LoVo (cell line): ENCODE measurements around the gene CEMP1.

ENCODE experiments used
- DNase-seq: peaks from one replicate; pipeline ENCODE4 v3.0.0-alpha.2; 2016; ENCODE audit warnings: low spot score

CEMP1 gene

GRCh38 chr16:2518823-2519710 lies 12.1 kb downstream of the CEMP1 start:
- no peak for DNase-seq

- no peak for DNase-seq
Observed at GRCh38 chr16:2517954-2518605, 13.1 kb downstream of the CEMP1 start.

GRCh38 chr16:2516391-2517240 lies 14.6 kb downstream of the CEMP1 start:
- DNase-seq, result no peak

GRCh38 chr16:2515180-2515851 lies 15.9 kb downstream of the CEMP1 start:
- no peak for DNase-seq

DNA sequence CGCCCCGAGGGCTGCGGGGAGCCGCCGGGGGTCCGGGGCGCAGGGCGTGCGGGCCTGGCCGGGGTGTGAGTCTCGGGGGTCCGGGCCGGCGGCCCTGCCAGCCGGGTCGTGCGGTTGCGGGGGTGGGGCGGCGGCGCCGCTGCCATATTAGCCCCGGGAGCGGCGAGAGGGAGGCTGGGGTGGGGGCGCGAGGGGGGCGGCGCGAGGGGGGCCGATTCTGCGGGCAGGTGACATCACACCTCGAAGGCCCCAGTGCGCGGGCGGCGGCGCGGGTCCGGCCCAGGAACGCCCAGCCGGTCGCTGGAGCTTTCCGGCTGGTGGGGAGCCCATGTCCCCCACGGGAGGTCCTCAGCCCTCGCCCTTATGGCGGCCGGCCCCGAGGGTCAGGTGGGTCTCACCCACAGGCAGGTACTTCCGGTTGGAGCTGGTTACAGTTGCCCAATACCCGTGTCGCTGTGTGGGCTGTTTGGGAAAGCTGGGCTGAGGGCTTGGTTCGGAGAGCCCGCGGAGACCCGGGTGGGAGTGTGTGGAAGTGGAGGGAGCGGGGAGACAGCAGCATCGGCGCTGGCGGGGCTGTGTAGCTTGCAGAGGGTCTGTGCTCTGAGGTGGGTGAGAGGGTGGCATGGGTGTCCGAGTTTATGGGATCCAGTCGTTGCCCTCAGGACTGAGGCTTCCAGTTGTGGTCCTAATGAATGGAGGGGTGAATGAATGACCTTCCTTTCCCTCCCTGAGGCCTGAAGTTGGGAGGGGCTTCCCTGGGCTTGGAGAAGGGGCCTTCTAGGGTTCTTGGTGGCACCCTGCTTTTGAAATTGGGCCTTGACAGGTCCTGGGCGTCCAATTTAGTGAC lies 16.7 kb downstream of the CEMP1 start:
- no peak for DNase-seq

- DNase-seq, result peak; percentile 92
Observed at GRCh38 chr16:2513405-2514332, 17.5 kb downstream of the CEMP1 start, which contains the start of gene ATP6V0C. ATP6V0C (plus strand) TSS chr16:2513952; CDS start chr16:2514104, 152 bp downstream.

- DNase-seq, result no peak
Observed at GRCh38 chr16:2512735-2513404, 18.3 kb downstream of the CEMP1 start.

DNA sequence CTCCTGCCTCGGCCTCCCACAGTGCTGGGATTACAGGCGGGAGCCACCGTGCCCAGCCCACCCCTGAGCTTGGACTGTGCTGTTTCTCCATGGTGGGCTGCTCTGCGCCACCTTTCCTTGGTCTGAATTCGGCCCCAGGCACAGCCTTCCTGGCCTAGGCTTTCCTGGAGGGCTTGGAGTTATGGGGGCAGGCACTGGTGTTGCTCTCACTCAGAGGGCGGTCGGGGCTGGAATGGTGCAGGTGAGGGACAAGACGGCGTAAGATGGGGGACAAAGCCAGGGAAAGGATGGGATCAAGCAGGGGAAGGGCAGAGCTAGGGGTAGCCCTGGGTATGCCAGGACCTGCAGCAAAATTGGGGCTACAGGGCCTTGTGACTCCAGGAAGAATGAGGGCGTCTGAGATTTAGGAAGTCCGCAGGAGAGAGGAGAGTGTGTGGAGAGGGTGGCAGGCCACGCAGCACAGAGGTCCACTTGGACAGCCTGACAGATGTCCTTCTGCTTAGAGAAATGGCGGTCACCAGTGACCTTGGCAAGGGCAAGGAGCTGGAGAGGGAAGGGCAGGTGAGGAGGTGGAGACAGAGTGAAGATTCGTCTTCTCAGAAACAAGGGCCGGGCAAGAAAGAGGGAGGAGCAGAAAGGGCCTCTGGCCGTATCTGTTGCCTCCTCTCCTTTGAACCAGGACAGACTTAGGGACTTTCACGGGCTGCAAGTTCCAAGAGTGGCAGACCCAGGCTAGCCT lies 19.0 kb downstream of the CEMP1 start:
- no peak for DNase-seq

- DNase-seq, result no peak
Observed at GRCh38 chr16:2511128-2511800, 19.9 kb downstream of the CEMP1 start.

GRCh38 chr16:2508722-2509400 lies 22.3 kb downstream of the CEMP1 start:
- DNase-seq, result no peak

GRCh38 chr16:2507665-2508064 lies 23.5 kb downstream of the CEMP1 start:
- DNase-seq, result no peak

DNA sequence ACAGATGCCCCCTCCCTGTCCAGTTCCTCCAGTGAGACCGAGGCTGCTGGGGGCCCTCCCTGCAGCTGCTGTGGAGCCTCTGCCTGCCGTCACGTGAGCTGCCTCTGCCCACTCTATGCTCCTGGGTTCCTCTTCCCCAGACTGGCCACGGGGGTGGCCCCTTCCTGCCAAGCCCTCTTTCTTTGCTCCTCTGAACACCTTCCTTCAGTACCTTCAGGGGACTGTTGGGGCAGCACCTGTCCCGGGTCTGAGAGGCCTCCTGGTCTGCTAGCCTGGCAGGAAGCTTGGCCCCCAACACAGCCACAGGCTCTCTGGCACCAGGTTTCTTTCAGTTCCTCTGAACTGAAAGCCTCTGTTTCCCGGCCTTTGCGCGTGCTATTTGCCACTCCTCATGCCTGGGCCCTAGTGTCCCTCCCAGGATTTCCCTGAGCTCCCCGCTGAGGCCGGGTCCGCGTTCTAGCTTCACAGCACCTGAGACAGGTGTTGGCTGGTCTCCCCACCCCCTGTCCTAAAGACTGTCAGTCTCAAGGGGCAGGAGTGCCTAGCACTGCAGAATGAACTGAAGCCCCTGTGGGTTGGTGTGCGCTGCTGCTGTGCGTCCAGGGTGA lies 24.1 kb downstream of the CEMP1 start:
- DNase-seq, result no peak

GRCh38 chr16:2505695-2506094 lies 25.5 kb downstream of the CEMP1 start:
- DNase-seq, result no peak

GRCh38 chr16:2501946-2502895 lies 29.0 kb downstream of the CEMP1 start:
- no peak for DNase-seq

DNA sequence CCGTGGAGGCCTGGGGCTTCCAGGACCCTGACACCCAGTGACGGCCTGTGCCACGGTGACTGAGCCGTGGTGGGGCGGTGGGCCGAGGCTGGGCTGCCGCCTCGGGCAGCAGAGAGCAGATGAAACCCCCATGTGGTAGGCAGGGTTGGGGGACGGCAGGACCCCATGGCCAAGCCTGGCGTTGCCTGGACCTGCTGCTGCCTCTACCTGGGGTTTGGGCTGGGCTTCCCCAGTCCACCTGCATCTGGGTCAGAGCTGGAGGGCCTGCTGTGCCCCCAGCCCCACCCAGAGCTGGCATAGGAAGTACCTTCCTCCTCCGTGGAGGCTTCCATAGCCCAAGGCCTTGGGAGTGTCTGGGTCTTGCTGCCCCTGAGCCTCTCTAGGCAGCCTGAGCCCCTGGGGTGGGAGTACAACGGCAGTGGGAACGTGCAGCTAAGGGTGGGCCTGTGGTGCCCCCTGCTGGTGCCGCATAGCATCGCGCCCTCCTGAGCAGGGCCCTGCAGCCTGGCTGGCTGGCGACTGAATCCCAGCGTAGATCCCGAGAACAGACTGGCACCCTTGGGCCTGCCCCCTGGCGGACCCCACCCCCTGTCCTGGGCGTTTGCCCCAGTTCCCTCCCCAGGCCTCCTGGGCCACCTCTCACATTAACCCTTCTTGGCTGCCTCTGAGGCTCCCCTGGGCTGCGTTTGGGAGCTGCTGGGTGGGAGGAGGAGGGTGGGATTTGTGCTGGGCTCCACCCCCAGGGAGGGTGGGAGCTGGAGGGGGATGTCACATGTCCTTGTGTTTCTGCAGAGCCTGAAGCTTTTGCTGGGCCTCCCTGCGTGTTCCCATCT lies 30.1 kb downstream of the CEMP1 start:
- peak; percentile 46 for DNase-seq
